ENCODE data around the gene HACD3.

Gene HACD3

GRCh38 chr15:65558336-65558735 is 28.1 kb downstream of the HACD3 start:
- no peak overlapping the region for H3K4me3 ChIP-seq
- no peak for DNase-seq (ENCODE audit: low spot score)
- no peak for TF ChIP-seq CTCF (IDR thresholded peaks at IDR 0.05)
- H3K27ac ChIP-seq = no peak overlapping the region

GRCh38 chr15:65558997-65559760 is 28.9 kb downstream of the HACD3 start:
- DNase-seq (ENCODE audit: low spot score) = no peak
- H3K27ac ChIP-seq = no peak overlapping the region

GRCh38 chr15:65559941-65560340 is 29.7 kb downstream of the HACD3 start:
- H3K27ac ChIP-seq = no peak overlapping the region
- no peak overlapping the region for H3K4me3 ChIP-seq
- no peak for DNase-seq (ENCODE audit: low spot score)
- no peak for TF ChIP-seq CTCF (IDR thresholded peaks at IDR 0.05)

More at GRCh38 chr15:65558997-65559760, 28.9 kb downstream of the HACD3 start:
- TF ChIP-seq CTCF (IDR thresholded peaks at IDR 0.05) = no peak
- no peak overlapping the region for H3K4me3 ChIP-seq

GRCh38 chr15:65561934-65562333 is 31.7 kb downstream of the HACD3 start:
- Histone ChIP-seq H3K4me3 (no peak overlapping the region), H3K27ac (no peak overlapping the region)
- no peak for TF ChIP-seq CTCF (IDR thresholded peaks at IDR 0.05)
- DNase-seq (ENCODE audit: low spot score) = no peak

- no peak for TF ChIP-seq CTCF (IDR thresholded peaks at IDR 0.05)
- Histone ChIP-seq H3K4me3 (no peak overlapping the region), H3K27ac (no peak overlapping the region)
- no peak for DNase-seq (ENCODE audit: low spot score)
Observed at GRCh38 chr15:65569728-65570127, 39.5 kb downstream of the HACD3 start.

- no peak for DNase-seq (ENCODE audit: low spot score)
- Histone ChIP-seq H3K27ac (no peak overlapping the region), H3K4me3 (no peak overlapping the region)
- no peak for TF ChIP-seq CTCF (IDR thresholded peaks at IDR 0.05)
Observed at GRCh38 chr15:65571971-65572370, 41.7 kb downstream of the HACD3 start.

- Histone ChIP-seq H3K4me3 (no peak overlapping the region), H3K27ac (no peak overlapping the region)
- DNase-seq (ENCODE audit: low spot score) = no peak
- no peak for TF ChIP-seq CTCF (IDR thresholded peaks at IDR 0.05)
Observed at GRCh38 chr15:65576664-65577063, 46.4 kb downstream of the HACD3 start.

All from coronary artery (tissue), 2 donors.